Hippocampal formation (tissue), 2 donors: ENCODE measurements around the gene DEXI.
A peak's percentile ranks its signal among the peaks of the same experiment; 100 is the strongest.
"Not testable (repeated sequence)": the region's sequence is repeated elsewhere in the genome, so short reads cannot be mapped to it uniquely, and the experiment has no call there.

ENCODE experiments used
- DNase-seq, 2 donors: peaks; one replicate each; lab custom pipeline; 2025; lab: John Stamatoyannopoulos, UW

DEXI gene

DNA sequence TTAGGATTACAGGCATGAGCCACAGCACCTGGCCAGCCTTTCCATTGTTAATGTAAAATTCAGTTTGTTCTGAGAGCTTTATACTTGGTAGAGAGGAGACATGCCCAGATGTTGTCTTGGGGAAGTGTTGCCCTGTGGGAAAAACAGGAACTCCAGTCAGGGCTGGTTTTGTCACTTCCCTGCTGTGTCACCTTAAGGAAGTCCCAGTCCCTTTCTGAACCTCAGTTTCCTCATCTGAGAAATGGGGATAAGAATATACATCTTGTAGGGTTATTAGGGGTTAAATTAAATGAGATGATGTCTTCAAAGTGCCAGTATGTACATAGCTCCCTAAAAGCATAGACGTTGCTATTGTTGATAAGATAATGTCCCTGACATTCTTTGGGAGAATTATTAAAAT is 27.3 kb upstream of the DEXI start:
- no peak for DNase-seq

DNA sequence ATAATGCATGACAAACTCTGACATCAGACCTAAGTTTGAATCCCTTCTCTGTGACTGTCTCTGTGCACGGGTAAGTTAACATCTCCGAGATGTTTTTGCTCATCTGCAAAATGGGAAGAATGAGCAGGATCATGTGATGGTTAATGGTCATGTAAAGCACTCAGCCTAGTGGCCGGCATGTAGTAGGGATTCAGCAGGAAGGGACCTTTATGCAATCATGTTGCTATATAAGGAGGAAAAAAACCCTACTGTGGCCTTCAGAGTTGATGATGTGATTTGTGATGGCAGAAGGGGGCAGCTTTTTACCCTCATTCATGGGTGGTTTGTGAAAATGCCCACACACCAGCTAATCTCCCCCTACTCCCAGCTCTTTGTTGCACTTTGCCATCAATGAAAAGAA is 26.2 kb upstream of the DEXI start:
- DNase-seq, result no peak

DNA sequence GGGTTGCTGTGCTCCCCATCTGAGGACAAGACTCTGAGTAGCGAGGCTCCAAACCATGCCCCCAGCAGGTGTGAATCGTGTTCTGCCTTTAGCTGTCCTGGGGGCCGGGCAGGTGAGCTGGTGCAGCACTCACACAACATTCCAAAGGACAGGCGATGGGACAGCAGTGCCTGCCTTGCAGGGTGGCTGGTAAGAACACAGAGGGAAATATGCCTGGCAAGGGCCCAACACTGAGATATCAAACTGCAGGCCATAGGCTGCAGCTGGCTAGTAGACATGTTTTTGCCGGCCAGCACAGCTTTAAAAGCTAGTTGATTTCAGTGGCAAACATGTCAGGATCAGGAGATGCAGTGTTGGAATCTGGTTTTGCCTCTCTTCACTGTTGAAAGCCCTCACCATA is 25.7 kb upstream of the DEXI start:
- no peak for DNase-seq

DNA sequence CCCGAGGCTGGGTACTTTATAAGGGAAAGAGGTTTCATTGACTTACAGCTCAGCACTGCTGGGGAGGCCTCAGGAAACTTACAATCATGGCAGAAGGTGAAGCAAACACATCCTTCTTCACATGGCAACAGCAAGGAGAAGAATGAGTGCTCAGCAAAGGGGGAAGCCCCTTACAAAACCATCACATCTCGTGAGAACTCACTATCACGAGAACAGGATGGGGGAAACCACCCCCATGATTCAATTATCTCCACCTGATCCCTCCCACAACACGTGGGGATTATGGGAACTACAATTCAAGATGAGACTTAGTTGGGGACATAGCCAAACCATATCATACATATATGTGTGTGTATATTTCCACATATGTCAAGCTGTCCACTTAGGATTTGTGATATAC is 24.3 kb upstream of the DEXI start:
- not testable (repeated sequence) for DNase-seq

DNA sequence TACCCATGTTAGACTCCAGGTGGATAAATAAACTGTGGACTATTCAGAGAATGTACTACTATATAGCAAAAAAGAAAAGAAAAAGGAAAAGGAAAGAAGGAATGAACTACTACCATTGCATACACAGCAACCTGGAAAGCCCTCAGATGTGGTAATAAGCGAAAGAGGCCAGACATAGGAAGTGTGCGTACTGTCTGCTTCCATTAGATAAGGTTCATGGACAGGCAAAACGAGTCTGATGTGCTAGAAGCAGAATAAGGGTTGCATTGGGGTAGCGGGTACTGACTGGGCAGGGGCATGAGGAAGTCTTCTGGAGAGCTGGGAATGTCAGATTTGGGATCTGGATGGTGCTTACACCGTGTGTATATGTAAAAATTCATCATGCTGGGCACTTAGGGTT is 23.9 kb upstream of the DEXI start:
- no peak for DNase-seq

DNA sequence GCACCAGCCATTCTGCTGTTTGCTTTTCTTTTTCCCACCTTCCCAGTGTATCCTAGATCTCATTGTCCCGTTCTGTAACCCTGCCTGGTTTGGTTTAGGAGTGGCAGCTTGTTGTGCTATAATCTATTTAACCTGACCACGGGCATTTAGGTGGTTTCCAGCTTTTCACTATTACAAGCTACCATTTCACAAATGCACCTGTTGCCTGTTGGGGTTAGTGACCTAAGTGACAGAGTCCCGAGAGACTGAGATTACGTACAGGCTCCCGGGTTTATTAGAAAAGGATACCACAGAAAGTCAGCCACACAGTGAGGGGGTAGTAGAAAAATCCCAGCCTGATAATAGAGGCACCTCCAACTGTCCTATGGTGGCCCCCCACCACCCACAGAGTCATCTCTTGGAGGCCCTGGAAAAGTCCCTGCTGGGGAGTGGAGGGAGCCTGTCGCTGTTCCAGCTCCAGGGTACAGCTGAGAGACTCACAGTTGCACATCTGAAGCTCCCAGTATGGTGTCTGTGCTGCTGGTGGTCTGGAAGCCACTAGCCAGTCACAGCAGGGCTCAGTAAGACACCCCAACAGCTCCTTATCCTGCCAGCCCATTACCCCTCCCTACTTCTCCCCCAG is 23.3 kb upstream of the DEXI start:
- no peak for DNase-seq

DNA sequence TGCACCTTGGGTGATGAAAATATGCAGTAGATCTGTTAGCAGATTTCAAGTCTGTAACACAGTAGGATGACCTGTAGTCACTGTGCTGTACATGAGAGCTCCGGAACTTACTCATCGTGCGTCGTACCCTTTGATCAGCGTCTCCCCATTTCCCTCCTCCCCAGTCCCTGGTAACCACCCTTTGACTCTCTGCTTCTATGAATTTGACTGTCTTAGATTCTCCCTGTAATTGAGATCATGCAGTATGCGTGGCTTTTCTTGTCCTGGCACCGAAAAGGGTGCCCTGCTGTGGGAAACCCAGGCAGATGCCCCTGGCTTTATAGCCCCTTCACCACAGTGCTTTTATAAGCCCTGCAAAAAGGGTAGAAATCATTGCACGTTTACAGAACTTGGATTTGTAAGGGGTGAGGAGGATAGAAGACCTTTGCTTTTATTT is 22.6 kb upstream of the DEXI start:
- no peak for DNase-seq

DNA sequence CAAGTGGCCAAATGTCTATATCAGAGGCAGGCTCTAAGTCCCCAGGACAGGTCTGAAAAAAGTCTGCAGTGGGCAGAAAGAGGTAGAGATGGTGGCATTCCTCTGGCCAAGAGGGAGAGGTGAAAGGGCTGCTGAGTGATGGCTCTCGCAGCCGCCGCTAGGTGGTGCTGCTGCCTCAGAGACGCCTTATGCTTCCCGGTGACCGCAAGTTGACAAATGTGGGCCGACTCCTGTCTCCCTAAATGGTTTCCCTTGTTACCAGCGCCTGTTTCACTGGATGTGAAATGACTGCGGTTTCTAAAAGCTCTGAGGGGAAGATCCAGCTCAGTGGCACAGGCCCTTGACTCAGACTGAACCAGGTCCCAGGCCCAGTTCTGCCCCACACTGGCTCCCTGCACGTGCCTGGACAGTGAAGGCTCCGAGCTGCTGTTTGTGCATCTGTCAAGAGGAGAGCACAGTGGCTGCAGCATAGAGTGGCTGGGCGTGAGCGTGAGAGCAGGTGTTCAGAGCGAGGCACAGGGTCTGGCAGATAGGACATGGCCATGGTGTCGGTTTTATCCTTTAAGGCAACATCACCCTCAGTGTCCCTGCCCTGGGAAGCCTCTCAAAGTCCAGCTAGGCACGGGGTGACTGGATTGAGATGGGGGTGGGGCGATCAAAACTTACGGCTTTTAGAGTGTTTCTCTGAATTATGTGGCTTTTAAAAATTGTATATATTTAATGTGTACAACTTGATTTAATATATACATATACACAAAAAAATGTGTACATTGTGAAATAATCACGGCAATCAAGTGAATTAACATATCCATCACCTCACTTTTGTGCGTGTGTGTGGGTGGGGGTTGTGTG is 22.0 kb upstream of the DEXI start:
- peak; percentile 67 to 75 for DNase-seq

DNA sequence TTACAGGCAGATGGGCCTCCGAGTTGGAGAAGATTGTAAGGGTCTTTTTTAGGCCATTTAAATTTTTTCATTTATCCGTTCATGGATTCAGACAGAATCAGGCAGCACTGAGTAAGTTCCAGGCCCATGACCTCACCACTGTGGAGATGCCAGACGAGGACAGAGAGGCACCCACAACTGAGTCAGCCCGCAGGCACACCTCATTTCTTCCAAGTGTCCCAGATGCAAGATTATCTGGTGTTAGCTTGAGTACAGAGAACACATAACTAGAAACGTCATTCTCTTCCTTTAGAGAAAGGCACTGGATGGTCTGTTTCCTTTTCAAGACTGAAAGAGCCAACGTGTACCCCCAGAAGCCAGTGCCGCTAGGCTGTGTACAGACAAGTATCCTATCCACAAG is 19.0 kb upstream of the DEXI start:
- DNase-seq, result no peak

DNA sequence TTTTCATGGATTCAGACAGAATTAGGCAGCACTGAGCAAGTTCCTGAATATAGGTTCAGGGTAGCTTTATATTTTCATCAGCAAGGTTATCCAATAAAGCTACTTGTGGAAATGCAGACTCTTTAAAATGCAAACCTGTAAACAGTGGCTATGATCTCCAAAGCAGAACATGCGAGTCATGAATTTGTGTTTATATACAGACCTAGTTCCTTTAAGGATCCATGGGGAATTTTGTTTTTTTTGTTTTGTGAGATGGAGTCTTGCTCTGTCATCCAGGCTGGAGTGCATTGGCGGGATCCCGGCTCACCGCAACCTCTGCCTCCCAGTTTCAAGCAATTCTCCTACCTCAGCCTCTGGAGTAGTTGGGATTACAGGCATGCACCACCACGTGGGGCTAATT is 16.9 kb upstream of the DEXI start:
- DNase-seq, result no peak

DNA sequence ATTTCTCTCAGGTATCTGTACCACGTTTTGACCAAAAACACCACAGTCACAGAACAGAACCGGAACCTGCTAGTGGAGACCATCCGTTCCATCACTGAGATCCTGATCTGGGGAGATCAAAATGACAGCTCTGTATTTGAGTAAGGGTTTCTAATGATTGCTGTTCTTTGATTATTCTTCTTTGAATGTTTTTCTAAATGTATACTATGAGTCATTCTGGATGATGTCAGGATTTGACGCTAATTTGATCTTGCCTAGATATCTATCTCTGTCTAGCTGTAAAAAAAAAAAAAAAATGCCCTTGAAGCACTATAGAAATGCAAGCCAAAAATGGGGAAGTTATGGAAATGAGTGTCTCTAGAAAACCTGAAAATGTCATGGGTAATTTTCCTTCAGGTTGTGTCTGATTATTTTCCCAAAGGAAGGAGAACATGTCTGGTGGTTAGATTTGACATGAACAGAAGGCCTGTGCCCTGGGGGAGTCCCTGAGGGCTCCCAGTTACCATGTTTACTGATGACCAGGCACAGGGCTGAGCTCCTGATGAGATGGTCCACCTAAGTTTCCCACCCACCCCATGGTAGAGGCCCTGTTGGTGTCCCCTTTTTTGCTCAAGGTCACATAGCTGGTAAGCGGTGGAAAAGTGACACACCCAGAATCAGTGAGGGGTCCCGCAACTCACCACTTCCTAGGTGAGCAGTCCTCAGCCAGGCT is 15.7 kb upstream of the DEXI start:
- DNase-seq, result no peak

DNA sequence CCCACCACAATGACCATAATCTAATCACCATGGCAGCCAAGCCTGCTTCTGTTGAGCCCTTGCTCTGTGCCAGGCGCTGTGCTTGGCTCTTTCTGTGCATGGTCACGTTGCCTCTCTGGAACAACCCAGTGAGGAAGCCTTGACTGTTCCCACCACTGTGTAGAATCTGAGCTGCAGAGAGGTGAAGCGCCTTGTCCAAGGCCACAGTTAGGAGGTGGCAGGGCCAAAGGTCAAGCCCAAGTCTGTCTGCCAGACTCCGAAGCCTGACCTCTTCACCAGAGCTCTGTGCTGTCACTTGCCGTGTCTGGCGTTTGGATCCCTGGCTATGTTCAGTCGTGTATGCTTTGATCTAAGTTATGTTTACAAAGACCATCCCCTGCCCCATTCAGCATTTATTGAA is 12.6 kb upstream of the DEXI start:
- no peak for DNase-seq

DNA sequence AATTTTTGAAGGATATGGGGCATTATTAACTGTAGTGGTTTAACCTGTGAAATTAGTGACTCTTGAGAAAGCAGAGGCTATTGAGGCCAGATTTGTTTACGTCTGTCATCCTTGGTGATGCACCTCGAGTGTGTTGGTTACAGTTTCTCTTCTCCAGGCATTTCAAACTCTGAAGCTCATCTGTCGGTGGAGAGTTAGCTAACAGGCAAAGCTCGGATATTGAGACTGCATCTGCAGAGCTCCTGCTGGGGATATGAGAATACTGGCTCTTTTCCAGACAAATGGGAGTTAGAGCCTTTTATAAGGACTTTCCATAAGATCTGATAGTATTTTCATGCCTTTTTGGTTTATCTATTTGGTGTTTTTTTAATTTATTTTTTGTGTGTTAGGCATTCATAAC is 8.8 kb upstream of the DEXI start:
- DNase-seq, result no peak

DNA sequence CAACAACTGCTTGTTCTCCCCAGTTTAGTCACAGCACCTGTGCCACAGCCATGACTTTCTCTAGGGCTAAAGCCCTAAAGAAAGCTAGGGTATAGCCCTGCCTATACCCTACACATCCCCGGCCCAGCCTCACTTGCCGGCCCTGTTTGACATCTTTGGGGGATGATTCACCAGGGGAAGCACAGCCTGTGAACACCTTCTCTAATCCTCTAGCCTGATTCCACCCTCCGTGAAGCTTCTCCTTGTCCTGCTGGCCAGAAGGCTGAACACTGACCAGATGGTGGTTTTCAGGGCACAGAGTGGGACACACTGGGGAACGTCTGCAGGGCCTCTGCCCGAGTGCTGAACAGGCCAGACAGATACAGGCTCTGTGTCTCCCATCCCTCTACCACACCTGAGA is 8.1 kb upstream of the DEXI start:
- DNase-seq, result no peak

DNA sequence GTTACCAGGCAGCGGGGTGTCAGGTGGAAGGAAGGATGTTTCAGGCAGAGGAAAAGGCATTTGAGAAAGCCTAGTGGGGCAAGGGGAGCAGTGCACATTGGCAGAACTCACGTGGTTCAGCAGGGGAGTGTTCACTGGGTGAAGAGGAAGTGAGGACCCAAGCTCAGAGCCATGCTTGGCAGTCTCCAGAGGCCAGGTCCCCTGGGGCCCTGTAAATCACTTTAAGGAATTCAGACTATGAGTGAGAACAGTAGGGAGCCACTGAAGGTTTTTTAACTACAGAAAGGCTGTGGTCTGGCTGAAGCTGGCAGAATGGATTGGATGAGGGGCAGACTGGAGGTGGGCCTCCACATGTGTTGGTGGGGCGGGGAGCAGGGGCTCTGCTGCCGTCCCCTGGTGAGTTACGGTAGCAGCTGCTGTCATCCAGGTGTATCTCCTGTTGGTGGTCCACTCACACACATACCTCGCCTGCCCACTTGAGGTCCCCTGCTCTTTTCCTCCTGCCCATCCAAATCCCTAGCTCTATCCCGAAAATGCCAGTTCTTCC is 7.2 kb upstream of the DEXI start:
- DNase-seq, result peak in 1 of 2 donors; percentile 6

DNA sequence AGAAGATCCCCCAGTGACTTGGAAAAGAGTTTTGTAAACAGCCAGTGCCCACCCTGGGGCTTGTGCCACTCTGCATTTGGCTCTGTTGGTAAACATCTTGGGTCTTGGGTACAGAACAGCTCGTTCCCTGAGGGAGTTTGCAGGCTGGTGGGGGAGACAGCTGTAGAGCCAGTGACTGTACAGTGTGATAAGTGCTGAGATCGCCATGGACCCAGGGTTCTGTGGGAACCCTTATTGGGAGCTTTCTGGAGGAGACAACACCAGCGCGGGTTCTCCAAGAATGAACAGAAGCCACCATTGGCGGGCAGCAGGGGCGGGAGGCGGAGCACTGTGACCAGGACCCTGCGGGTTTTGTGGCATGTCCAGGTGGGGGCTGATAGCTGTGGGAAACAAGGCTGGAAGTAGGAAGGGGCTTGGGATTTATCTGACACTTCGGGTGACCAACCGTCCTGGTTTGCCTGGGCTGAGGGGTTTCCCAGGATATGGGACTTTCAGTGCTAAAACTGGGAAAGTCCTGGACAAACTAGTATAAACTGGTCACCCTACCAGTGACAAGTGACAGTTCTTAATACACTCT is 5.0 kb upstream of the DEXI start:
- no peak for DNase-seq

DNA sequence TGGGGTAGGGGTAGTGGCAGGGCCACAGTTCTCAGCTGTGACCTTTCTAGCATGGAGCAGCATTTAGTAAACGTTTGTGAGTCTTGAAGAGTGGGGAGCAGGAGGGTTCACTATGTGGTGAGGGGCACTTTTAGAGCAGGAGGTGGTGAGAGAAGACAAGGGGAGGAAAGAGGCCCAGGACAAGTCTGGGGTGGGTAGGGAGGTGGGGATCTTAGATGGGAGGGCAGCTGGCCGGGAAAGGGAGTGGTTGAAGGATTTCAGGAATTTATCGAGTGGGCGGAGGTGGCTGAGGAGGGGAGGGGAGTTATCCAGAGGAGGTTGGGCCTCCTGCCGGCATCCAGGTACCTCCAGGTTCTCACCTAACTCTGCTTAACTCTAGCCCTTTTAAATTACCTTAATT is 4.0 kb upstream of the DEXI start:
- DNase-seq, result no peak

DNA sequence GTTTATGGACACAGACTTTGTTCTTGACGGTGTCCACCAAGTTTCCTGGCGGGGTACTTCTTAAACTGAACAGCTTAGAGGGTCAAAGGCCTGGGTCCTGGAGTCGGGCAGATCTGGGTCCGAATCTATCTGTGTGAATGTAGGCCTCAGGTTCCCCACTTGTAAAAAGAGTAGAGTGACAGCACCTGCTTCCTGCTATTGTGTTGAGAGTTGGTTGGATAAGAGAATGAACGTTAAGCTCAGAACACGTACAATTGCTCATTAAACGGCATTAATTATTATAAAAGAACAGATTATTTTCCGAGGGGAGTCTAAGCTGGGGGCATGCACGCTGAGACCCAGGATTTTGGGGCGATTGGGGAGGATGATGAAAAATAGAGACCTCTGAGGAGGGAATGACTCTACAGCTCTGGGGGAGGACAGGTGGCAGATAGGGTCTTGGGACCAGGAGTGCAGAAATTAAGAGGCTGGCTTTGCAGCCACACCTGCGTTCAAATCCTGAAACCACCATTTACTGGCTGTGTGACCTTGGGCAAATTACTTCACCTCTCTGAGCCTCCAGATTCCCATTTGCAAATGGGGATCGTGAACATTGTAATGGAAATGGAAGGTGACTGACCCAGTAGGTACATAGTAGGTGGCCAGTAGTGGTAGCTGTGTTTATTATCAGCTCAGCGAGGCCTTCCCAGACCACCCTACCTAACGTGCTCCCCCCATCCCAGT is 3.0 kb upstream of the DEXI start:
- no peak for DNase-seq

DNA sequence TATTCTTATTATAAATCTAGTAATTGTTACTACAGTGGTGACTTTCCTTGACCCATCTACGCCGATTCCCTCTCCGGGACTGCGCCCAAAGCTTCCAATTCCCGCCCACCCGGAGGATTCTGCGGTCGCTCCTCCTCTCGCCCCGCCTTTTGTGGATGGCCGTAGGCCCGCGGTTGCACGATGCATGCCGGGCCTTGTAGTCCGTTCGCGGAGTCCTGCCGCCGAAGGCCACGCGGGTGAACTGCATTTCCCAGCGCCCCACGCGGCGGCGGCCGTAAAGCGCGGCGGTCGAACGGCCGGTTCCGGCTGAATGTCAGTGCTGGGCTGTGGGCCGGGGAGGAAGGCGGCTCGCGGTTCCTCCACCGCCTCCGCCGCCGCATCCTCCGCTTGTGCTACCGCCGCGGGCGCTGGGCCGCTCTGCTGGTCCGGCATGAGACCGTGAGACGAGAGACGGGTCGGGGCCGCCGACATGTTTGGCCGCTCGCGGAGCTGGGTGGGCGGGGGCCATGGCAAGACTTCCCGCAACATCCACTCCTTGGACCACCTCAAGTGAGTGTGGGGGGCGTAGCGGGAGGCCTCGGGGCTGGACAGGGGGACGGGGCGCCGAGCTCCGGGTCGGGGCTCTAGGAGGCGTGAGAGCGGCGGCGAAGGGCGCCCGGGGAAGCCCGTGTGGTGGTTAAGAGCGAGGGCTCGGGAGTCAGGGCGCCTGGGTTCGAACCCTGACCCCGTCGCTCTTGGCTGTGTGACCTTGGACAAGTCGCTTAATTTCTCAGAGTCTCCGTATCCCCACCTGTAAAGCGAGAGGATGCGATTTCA is 2.2 kb upstream of the DEXI start, which contains the start of gene CLEC16A:
CLEC16A (plus strand) TSS at position 316 of the 816 bp plus-strand sequence; CDS start at position 470, 154 bp downstream.
- peak; percentile 96 to 99 for DNase-seq

DNA sequence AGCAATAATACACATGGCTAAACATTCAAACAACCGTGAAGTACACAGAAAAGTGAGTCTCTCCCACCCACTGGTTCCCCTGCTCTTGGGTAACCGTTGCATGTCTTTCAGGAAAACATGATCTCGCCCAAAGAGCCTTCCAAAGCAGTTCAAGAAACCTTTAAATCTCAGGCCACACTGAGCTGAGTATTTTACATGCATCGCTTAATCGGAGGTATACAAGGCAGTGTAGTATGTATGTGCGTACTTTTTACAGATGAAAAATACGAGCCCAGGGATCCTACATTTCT is 741 bp upstream of the DEXI start:
- DNase-seq, result no peak

DNA sequence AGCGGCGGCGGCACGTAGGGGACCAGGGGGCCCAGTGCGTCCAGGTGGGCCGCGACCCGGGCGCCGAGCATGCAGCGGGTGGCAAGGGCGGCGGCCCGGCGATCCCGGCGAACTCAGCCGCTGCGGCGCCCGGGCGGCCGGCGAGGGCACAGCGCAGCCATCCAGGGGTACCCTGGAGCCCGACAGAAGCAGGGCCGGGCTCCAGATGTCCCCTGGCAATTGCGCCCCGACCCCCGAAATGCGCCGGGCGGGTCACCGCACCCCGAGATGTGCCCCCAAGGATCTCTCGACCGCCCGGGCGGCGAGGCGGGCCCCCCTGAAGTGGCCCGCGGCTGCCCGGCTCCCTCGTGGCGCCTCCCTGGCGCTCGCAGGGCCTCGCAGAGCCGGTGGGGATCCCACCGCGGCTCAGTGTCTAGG is 325 bp downstream of the DEXI start:
- DNase-seq, result not testable (repeated sequence)
